T-helper 1 cell (primary cell): ENCODE data around the gene PRCP.

Source experiments
- DNase-seq, 5 donors: peaks; one replicate each; pipeline ENCODE4 v3.0.0-alpha.2; 2012 to 2020

The PRCP gene

DNA sequence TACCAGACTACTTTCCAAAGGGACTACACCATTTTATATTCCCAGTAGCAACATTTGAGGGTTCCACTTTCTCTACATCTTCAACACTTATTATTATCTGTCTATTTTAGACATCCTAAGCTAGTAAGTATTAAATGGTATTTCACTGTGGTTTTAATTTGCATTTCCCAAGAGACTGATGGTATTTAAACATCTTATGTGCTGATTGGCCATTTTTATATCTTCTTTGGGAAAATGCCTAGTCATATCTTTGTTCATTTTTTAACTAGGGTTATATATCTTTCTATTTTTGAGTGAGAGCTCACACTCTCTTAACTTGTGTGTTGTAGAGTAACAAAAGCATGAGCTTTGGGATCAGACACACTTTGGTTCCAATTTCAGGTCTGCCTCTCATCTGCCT lies 73.7 kb downstream of the PRCP start:
- DNase-seq: no peak

DNA sequence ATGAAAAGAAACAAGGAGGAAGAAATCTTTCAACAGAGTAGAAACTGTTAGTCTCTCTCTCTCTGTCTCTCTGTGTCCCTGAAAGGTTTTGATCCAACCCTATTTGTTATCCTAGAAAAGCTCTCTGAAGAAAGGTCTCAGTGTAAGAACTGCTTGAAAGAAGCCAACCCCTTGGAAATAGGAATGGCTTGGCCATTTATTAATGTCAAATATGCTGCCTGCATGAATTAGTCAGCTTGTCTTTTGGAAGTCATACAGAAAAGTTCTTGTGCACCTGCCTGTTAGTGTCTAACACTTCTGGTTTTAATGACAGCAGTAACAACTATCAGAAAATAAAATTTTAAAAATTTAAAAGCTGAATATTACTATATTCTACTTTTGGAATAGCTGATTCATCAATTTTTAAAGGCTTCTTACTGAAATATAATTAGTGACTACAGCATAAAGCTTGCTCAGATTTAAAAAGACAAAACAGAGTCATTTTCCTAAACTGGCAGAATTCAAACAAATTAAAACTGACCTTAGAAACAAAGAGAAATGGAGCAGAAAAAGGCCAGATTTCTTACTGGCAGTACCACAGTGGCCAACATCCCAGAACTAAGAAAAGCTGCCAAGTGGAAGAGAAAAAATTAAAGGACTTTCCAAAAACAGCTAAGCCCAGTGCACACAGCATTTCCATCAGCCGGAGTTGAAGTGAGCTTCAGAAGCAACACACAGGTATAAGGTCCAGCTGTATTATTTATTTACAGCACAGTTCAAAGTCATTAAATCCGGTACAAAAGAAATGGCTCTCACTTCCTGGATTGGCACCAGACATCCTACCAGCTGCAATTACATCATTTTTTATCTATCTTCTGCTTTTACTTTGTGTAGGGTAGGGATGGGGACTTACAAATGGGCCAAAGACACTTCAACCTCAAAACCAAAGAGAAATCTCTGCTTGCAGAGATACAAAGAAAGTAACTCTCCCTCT lies 76.3 kb downstream of the PRCP start:
- DNase-seq: no peak

DNA sequence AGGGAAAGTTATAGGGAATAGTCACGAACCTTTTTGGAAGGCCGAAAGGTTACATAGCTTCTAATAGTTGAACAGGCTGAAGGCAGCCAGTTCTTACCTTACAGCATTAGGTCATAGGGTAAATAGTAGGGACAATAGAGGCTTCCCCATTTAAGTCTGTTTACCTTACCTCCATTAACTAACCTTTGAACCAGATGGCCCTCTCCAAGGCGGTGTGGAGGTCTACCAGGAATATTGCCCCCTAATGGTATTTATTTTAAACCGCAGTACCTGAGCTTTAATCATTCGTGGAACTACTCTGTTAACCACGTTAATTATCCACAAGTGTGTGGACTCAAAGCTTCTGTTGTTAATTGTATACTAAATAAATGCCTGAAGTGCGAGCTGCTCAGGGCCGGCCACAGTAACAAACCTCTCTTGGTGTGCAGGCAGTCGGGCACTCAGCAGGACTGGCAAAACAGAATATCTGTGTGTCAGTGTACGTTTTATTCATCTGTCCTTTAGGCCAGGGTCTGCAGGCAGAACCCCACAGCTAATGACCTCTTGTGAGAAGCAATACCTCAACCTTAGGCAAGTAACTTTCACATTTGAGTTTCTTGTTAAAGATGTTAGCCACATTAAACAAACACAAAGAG lies 81.7 kb downstream of the PRCP start:
- no peak for DNase-seq

DNA sequence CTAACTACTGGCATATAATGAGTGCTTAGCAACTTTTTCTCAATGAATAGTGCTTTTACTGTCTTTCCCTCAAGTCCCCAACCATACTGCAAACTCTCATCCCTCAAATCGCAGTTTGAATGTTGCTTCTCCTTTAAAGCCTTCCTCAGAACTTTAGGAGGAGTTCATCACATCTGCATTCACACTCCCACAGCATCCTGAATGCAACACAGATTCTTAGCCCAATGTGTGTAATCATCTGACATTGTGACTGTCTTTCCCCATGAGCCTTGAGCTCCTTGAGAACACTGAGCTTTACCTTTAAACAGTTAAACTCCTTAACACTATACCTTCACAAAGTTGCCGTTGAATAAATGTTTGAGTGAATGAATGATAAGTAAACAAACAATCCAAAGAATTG lies 84.8 kb downstream of the PRCP start:
- no peak for DNase-seq

DNA sequence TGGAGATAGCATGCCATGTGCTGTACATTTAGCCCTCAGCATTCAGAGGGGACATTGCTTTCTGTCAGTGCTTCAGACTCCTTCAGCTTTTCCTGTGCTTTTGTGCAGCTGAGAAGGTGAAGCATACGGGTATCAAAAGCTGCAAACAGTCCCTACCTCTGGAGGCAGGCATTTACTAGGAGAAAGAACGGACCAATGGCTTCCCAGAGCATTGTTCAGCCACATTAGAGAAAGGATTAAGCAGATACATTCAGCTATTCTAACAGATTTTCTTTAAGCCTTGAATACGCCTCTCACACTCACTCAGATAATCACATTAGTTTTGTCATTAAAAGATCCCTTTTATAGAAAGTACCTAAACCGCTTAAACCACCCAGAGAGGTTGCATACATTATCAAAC lies 85.9 kb downstream of the PRCP start:
- no peak for DNase-seq

DNA sequence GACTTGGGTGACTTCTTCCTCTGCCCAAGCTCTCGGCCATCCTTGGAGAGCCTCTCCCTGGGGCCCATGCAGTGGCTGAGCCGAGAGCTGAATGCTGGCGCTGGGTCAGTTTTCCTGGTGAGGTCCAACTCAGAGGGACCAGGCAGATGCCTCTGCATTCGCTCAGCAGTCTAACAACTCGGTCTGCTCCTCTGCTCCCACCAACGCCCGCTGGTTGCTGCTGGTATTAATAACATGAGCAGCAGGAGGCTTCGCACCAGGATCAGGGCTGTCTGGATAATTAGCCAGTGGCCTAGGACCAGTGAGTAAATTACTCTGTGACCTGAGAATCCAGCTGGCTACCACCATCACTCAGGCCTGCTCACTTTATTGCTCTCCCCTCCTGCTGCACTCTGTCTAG lies 88.9 kb downstream of the PRCP start:
- DNase-seq: no peak

DNA sequence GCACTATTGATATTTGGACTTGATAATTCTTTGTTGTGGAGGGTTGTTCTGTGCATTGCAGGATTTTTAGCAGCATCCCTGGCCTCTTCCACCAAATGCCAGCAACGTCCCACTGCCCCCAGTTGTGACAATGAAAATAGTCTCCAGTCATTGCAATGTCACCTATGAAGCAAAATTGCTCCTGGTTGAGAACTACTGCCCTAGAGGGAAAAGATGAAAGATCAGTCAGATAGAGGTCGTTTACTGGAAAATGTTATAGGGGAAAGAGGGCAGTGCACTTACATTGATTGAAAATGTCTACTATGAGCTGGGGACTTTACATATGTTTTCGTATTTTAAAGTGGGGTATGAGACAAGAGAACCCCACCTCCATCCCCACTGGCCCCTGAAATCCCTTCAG lies 89.5 kb downstream of the PRCP start:
- no peak for DNase-seq

DNA sequence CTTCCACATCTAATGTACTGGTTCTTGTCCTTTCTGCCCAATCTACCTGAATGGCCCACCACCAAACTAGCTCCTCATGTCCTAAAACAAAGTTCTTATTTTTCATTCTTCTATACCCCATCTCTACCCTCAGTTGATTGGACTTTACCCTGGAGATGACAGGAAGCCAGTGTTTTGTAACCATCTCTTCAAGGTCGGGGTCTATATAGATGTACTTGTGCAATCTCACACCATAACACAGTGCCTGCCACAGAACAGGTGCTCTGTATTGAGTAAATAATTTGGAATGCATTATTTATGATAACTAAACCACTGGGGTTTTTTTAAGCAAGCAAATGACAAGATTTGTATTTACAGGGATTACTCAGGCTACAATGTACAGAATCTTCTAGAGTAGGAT lies 89.9 kb downstream of the PRCP start:
- DNase-seq: no peak

DNA sequence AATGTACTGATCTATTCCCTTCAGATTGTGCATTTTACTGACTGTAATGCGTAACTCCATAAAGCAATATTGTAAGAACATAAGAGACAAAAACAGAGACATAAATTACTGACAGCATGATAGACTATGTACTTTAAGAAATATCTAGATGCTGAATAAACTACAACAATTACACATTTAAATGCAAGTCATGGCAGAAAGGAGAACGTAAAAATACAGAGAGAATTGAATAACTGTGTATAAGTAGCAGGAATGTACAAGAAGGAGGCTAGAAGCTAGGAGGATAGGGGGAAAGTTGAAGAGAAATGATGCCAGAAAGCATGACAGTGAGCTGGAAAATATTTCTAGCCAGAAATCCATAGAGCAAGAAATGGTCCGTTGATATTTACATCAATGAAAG lies 92.6 kb downstream of the PRCP start:
- DNase-seq: no peak

DNA sequence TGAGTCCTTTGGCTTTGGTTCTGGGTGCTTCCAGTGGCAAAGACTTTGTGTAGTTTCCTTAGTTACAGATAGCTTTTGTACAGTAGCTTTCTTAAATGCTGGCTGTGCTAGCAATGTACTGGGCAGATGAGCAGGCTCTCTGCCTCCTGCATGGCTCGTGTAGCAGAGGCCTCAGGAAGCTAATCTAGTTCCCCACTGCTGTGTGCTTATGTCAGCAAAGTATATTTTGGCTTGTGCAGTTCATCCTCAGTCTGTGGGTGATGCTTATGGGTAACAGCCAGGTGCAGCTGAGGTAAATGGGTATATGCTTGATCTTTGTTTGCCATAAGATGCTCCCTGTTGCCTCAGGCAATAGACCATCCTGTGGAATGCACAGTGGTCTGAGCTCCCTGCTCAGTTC lies 97.5 kb downstream of the PRCP start:
- DNase-seq: no peak

DNA sequence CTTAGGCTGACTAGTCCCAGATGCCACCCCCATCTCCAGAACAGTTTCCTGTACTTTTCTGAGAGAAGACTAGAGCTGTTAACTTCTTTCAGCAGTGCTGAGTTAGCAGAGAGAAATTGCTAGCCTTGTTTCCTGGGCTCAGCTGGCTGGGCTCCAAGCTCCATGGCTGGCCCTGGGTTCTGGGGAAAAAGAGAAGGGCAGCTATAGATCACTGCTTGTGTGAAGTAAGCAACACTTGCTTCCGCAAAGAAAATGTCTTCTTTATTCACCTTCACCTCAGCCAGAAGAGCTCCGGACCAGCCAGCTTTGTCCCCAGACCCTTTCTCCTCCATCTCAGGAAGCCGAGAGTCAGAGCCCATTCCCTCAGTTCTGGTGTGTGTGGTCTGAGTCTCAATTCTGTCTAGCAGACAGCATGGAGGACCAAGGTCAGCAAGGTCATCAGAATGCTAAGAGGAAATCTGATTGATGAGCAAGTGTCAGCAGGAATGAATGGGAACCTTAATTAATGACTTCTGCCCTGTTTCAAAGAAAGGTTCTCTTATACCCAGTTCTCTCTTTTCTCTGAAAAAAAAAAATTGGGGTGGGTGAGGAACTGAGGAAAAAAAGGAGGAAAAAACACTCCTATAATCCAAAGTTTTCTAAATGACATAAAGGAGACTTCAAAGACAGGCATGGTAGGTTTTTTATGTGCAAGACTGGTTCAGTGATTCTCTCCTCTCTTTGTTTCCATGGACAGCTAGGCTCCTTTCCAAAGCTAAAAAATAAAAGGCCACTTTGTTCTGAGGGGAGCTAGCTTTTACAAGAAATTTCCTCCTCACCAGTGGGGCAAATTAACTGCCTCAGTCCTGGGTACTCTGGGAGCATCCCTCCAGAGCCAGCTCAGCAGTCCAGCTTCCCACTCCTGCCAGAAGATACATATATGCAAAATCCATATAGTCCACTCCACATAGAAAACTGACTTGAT lies 103.0 kb downstream of the PRCP start:
- DNase-seq: no peak

DNA sequence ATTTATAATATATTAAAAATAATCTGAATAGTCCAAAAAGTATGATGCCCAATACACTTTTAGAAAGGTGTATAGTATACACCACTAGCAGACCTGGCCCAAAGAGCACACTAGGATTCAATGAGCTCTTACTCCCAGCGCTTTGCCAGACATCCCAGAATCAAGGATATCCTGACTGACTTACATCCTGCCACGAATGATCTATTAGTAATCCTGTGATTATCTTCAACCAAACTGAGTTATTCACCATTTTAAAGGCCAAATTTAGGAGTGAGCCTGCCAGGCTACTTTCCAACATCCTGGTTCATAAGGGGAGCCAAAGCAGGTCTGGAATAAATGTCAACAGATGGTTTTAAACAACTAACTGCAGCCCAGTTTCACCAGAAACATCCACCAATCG lies 105.7 kb downstream of the PRCP start:
- DNase-seq: no peak

DNA sequence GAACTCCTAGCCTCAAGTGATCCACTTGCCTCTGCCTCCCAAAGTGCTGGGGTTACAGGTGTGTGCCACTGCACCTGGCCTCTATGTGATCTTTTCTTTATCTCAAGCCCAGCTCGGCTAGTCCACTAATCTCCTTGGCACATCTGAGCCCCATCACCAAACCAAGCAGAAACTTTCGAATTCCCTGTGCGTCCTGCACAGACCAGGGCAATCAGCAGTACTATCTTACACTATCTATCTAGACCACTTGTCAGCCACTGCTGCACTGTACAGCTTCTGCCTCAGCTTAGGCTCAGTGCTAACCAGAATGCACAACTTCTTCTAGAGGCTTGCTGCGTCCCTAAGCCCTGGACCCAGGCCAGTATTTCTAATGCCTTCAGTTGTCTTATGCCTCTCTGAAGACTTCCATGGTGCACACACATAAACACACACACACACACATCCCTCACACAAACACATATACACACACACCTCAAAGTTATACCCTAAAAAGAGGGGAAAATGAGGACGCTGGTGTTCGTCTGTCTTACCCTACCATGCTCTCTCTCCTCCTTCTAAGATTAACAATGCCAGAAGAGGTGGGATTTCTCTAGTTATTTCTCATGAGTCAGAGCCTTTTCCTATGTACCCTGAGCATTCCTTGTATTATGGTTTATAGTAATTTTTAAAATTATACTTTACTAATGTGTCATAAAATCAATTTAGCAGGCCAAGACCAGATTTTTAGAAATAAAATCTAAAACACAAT lies 107.2 kb downstream of the PRCP start:
- no peak for DNase-seq

DNA sequence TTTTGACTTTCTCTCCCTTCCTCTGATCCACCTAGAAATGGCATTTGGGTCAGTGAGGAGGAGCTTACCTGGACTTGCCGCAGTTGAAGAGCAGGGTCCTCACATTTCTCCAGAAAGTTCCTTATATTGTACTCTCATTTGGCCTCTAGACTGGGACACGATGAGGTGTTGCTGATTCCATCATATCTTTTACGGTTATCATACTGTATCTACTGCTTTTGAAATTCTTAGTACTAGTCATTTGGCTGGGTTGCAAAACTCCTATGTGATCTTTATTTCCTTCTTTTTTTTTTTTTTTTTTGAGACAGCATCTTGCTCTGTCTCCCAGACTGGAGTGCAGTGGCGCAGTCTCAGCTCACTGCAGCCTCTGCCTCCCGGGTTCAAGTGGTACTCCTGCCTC lies 107.9 kb downstream of the PRCP start:
- DNase-seq: no peak

DNA sequence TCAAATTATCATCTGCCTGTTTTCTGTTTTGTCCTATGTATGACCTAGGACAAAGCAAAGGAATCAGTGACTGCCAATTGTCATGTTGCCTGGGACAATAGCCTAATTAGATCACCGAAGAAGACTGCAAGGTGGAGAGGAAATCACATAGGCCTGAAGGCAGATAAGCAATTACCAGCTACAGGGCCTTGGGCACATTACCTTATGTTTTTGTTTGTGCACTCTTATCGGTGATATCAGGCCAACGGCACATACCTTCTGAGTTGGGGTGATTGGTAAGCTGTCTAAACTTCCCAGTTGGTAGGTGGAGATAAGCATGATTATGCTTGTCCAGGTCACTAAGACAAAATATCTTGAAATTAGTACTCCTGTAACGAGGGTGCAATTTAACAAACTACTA lies 108.5 kb downstream of the PRCP start:
- DNase-seq: no peak

DNA sequence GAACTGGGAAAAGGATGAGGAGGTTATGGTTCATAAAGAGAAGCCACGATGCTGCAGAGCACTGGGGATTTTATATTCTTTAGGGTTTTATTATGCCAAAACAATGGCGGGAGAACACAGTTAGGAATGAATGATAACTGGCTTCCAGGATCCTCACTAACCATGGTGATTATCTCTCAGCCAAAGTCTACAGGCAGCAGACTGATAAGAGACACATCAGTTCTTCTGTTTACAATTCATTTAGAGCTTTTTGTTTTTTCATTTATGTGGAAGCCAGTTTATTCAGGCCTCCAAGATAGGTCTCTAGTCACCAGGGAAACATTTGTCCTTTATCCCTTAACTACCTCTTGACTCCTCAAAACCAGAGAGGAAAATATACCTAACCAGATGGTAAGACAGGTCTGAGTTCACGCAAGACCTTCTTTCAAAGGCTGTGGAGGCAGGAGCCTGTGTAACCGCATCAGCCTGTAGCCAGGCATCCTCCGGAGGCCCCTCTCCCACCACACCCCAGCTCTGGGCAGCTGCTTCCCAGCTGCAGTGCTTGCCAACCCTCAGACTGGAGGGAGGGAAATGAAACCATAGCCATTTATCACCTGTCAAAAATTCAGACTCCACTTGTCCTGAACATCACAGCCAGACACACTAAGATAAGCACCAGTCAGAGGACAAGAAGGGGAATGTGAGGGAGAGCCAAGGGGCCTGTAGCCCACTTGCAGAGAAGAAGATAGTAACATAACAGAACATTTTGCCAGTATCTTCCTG lies 109.3 kb downstream of the PRCP start:
- no peak for DNase-seq

DNA sequence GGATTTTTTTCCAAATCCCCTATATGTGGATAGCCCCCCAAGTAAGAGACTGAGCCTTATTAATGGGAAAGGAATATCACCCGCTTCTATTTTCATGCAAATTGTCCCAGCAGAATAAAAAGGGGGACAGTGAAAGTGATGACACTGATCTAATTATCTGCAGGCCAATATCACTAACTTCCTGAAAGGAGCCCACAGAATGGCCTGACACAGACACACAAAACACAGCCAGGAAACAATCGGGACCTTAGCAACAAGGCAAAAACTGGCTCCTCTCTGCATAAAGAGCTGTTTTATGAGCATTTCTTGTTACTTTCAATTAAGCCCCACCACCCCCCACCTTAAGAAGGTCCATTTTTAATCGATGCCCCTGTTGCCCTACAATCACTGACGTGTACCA lies 112.2 kb downstream of the PRCP start:
- no peak for DNase-seq

DNA sequence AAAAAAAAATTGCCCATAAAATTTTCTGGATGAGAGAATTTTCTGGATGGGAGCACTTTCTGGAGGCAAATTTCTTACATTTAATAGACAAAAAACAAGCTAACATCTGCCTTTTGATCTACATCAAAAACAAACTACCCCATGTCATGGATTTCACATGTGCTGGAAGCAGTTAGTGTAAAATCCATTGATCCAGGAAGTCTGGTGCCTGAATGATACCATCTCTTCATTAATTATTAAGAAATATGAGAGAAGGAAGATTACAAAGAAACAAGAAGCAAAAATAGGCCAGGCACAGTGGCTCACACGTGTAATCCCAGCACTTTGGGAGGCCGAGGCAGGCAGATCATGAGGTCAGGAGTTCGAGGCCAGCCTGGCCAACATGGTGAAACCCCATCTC lies 113.4 kb downstream of the PRCP start:
- no peak for DNase-seq

DNA sequence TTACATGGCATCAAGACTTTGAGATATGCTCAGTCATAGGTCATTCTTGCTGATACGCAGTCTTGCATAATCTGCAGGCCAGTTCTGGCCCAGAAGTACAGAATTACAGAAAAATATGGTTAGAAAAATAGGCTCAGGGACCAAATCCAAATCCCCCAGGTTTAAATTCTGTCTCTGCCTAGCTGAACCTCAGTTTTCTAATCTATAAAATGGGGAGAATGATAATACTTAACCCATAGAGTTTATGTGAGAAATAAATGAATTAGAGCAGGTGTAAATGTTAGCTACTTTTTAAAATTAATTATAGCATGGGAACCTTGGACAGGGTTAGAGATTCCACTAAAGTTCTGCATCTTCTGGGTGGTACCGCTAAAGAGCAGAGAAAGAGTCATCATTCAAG lies 114.2 kb downstream of the PRCP start:
- DNase-seq: no peak

DNA sequence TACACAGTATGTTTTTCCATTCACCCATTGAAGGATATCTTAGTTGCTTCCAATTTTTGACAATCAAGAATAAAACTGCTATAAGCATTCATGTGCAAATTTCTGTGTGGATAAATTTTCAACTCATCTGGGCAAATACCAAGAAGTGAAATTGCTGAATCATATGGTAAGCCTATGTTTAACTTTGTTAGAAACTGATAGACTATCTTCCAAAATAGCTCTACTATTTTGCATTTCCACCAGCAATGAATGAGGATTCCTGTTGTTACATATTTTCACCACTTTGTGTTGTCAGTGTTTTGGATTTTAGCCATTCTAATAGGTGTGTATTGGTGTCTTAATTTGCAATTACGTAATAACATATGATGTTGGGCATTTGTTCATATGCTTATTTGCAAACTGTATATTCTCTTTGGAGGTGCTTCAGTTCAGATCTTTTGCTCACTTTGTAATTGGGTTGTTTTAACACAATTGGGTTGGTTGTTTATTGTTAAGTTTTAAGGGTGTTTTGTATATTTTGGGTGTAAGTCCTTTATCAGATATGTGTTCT lies 117.3 kb downstream of the PRCP start:
- no peak for DNase-seq

DNA sequence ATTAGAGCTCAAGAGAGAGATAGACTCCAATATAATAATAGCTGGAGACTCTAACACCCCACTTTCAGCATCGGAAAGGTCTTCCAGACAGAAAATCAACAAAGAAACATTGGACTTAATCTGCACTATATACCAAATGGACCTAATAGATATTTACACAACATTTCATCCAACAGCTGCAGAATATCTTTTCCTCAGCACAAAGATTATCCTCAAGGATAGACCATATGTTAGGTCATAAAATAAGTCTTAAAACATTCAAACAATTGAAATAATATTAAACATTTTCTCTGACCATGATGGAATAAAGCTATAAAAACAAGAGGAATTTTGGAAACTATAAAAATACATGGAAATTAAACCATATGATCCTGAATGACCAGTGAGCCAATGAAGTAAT lies 121.5 kb downstream of the PRCP start:
- no peak for DNase-seq
